ENCODE results near the gene GOLGA8A. TPM values are rescaled to one million over a fixed set of nuclear protein-coding genes. Genes with fewer than 3 reads are reported as not detected.
"Not testable (repeated sequence)": the region's sequence is repeated elsewhere in the genome, so short reads cannot be mapped to it uniquely, and the experiment has no call there.

The GOLGA8A gene
- 10.6 TPM for total RNA-seq

- peak; percentile 72 for ATAC-seq
Observed at GRCh38 chr15:34437687-34438086, at the start of gene GOLGA8A. GOLGA8A (minus strand) TSS chr15:34437808; CDS start chr15:34389691, 48,117 bp downstream.

DNA sequence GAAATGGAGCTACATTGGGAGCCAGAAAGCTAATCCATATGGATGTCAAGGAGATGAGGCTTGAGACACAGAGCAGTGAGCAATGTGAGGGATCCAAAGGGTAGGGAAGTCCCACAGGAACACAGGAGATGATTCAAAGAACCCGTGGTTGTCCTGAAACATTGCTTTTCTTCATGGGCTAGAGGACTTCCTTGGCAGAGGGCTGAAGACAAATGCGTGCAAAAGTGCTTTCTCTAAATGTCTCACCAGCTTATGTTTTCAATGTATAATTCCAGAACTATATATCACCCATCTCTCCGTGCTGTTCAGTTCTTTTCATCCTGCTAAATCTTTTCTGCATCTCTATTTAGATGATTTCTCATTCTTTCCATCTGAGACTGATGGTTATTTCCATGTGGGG is 46.0 kb upstream of the GOLGA8A start:
- ATAC-seq, result no peak

DNA sequence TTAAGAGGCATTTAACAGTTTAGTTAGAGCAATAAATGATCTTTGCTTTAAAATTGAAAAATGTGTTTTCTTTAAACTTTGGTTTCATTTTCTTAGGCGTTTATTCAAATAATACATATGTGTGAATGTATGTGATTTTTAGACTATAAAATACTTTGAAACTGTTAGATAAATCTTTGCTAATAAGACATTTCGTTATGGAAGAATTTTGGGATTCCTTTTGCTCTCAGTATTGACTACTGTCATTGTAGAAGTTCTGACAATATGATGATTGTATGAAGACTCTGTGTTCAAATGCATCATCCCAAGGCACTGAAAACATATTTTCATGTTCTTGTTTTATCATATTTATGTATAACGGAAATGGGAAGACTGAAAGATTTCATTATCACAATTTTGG is 43.8 kb upstream of the GOLGA8A start:
- no peak for ATAC-seq

GRCh38 chr15:34473840-34474239 is 36.2 kb upstream of the GOLGA8A start:
- no peak for ATAC-seq

- ATAC-seq, result no peak
Observed at GRCh38 chr15:34472947-34473346, 35.3 kb upstream of the GOLGA8A start.

DNA sequence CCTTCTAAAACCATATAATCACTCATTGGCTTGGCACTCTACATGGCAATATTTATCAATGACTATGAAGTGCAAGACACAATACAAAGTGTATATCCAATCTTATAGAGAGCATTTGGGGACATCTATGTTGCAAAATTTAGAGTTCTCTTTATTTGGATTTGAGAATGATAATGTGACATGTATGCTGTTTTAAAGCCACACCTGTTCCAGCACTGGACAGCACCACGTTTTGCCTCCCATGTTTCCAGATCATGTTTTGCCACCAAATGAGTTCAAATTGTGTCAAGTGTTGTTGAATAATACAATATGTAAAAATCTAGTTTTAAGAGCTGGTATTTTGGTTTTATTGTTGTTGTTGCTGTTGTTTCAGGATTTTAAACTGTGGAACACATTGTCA is 33.3 kb upstream of the GOLGA8A start:
- no peak for ATAC-seq

DNA sequence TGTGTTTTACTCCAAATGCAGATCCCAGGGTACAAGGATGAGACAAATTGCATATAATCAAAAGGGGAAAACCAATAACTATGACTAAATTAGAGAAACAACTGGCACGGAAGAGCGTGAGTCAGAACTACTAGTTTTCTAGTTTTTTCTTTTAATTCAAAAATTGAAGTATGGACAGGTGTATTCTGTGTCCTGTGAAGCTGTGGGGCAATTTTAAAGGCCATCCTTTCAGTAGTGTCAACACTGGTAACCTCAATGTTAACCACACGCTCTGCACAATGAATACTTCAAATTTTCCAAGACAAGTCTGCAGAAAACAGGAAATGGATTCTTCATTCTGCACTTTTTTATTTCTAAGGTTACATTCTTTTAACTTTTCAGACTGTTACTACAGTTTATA is 32.5 kb upstream of the GOLGA8A start:
- no peak for ATAC-seq

DNA sequence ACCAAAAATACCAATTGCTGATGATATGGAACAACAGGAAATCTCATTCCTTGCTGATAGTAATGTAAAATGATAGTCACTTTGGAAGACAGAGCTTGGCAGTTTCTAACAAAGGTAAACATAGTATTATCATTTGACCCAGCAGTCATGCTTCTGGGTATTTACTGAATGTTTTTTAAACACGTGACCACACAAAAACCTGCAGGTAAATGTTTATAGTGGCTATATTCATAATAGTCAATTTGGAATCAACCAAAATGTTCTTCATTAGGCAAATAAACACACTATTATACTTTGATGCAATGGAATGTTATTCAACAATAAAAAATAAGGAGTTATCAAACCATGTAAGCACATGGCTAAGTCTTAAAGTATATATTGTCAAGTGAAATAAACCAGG is 24.1 kb upstream of the GOLGA8A start:
- no peak for ATAC-seq

DNA sequence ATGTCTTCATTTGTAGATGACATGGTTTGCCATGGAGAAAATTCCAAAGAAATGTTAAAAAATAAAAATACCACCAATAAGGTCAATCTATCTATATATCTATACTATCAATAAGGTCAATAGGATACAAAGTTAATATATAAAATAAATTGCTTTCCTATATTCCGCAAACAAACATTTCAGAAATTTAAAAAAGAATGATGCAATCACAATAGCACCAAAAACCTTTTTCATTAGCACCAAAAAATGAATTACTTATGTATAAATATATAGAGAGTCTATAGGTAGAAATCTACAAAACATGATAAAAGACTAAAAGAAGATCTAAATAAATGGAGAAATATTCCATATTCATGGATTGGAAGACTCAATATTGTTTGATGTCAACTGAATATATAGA is 22.8 kb upstream of the GOLGA8A start:
- no peak for ATAC-seq

DNA sequence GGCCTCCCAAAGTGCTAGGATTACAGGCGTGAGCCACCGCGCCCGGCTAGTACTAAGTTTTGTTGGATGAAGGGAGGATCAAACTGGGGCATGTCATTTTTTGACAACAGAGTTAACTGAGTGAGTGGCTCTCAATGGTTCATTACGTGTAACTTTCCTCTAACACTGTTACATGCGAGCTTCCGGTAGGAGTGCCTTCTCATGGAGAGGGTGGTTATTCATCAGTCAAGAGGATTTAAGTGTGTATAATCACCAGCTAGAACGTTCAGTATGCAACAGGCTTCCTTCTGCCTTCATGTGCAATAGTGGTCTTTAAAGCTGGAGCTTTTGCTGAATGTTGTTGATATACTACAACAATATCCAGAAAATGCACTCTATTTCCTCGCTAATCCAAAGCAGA is 19.1 kb upstream of the GOLGA8A start:
- ATAC-seq, result no peak

DNA sequence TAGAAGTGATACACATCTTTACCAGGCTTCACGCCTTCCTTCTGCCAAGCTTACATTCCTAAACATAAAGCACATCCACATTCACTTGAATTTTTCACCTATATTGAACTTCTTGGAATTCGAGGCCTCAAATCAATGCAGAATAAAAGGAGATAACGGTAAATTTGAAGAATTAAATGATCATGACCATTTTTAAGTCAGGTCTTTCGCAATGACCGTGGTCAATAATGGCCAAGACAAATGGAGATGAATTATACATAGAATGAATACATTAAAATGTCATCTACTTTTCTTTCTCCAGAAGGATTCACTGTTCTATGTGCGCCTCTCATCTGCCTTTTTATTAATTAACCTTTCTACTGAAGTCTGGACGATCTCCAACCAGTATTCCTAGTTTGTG is 5.3 kb upstream of the GOLGA8A start:
- ATAC-seq, result no peak

DNA sequence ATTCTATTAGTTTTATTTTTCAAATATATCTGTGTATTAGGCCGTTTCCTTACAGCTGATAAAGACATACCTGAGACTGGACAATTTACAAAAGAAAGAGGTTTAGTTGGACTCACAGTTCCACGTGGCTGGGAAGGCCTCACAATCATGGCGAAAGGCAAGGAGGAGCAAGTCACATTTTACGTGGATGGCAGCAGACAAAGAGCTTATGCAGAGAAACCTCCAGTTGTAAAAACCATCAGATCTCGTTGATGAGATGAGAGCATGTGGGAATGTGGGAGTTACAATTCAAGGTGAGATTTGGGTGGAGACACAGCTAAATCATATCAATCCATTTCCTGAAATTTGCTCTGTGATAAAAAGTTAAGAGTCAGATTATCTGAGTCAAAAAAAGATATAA is 2.3 kb upstream of the GOLGA8A start:
- ATAC-seq, result no peak

GRCh38 chr15:34436956-34437442 is 609 bp downstream of the GOLGA8A start:
- ATAC-seq, result peak; percentile 46

- ATAC-seq, result peak; percentile 20
Observed at GRCh38 chr15:34436126-34436955, 1.3 kb downstream of the GOLGA8A start.

GRCh38 chr15:34435658-34436057 is 1.9 kb downstream of the GOLGA8A start:
- no peak for ATAC-seq

GRCh38 chr15:34434627-34435305 is 2.8 kb downstream of the GOLGA8A start:
- no peak for ATAC-seq

DNA sequence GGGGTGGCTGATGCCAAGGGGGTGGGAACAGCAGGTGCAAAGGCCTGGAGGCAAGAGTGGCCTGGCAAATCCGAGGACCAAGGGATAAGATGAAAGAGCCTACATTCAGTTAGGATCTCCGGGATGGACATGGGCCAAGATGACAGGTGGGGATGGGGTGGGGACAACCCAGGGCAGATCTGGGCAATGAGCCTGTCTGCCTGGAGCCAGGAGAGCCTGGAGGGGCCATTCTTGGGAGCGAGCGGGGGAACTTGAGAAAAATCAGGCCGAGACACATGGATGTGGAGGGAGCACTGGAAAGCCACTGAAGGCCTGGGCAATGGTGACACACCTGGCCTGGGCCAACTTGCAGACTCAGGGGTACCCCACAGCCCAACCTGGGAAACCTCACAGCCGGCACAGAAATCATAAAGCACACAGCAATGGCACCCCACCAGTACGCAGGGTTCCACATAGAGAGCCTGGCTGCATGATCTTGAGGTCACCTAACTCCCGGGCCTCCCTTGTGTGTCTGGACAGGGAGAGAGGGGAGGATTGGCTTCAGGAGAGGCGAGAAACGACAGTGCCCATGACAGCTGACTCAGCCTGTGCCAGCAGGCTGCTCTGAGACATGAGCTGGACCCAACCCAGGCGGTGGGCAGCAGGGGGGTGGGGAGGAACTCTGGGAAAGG is 3.5 kb downstream of the GOLGA8A start:
- not testable (repeated sequence) for ATAC-seq

DNA sequence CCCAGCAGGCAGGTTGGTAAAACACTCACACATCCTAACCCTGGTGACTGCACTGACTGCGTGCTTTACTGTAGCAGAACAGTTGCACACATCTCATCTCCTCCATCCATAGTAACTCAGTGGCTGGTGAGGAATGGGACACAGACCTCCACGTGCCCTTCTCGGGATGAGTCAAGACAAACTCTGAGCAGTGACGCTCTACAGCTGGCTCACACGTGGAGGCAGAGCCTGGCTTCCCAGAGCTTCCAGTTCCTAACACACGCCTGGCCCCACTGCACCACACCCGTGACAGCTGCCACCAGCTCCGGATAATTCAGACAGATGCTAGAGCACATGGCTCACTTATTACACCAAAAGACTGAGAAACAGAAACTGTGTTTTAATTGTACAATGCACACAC is 7.0 kb downstream of the GOLGA8A start:
- ATAC-seq, result not testable (repeated sequence)

DNA sequence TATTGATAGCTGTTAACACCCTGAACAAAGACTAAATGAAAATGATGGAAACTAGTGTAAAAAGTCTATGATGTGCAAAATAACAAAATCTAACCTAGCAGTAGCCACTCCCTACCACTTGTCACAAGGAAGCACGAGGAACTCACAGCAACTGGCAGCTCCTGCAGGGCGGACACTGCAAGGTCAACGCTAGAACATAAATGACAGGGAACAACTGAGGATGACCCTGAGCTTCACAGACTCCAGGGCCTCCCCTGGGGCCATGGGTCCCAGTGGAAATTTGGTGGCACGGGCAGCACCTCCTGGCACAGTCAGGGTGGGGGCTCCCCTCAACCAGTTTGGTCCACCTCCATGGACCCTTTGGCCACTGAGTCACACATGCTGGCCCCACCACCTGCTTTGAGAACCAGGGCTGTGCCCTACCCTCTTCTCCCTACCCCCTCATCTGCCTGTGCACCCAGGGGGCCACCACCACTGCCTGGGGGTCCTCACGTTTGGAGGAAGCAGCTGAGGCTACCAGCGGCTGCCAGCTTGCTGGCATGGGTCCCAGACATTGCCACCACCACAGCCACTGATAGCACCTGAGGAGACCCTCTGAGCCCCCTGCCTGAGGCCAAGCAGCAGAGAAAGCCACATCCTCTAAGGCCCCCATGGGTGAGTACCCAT is 14.1 kb downstream of the GOLGA8A start:
- ATAC-seq, result not testable (repeated sequence)

DNA sequence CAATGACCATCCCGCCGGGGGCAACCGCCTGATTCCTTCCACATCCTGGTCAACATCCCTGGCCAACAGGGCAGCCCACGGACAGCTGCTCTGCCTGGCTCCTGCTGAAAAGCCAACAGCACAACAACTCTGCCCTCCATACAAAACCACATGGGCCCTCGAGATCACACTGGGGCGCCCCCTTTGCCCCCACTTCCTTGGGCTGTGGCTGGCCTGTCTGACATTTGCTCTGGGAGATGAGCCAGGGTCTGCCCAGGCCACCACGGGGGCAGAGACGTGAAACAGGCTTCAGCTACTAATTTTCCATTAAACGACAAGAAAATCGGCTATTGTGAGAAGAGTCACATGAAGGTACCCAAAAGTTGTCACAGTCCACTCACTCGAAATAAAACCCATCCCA is 16.7 kb downstream of the GOLGA8A start:
- not testable (repeated sequence) for ATAC-seq

GRCh38 chr15:34418435-34418834 is 19.2 kb downstream of the GOLGA8A start:
- peak; percentile 25 for ATAC-seq

DNA sequence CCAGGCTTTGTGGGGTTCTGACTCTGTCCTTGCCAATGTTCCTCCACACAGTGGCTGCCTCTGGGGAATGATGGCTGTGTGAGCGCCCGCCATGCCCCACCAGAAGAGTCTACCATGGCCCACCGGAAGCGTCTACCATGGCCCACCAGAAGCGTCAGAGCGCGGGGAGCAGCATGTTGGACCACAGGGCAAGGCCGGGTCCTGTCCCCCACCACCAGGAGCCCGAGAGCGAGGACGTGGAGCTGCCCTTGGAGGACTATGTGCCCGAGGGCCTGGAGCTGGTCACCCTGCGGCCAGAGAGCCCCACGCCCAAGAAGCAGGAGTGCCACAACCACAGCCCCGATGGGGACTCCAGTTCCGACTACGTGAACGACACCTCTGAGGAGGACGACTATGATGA is 28.1 kb downstream of the GOLGA8A start:
- ATAC-seq, result peak; percentile 30

DNA sequence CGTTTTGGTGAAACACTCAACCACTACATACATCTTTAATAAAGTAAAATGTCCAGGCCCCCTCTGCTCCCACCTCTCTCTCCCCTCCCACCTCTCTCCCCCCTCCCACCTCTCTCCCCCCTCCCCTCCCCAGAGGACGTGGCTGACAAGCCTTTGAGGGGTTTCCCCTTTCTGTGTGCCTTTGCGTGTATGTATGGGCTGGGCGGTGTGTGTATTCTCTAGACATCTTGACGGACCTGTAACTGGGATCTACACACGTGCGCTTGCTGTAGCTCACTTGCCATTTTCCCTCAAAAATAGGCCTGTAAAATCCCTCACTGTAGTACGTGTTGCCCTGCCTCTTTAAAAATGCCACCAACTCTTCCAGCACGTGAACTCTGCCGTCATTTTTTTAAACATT is 28.6 kb downstream of the GOLGA8A start:
- ATAC-seq, result not testable (repeated sequence)

Measured in esophagus mucosa (tissue), 1 donor.